ENCODE data around the gene CLCA2.

The CLCA2 gene

DNA sequence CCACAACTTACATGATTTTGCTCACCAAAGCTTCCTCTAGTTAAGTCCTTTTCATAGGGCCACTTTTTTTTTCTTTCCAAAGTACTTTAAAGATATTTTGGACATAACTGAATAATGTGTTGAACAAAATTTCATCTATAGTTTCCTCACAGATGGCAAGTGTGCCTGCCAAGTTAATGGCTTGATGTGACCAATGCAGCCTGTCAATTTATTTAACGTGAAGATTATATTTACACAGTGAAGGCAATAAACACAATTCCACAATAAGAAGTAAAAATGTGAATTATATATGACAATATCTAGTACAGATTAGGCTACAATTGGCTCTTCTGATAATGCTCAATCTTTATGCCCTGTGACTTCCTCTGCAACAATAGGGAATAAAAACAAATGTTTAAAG lies 18.0 kb downstream of the CLCA2 start:
- H3K4me3 ChIP-seq (ENCODE audit: control insufficient read depth, low read depth, low read length), result no peak overlapping the region
- TF ChIP-seq, protein P1, sequence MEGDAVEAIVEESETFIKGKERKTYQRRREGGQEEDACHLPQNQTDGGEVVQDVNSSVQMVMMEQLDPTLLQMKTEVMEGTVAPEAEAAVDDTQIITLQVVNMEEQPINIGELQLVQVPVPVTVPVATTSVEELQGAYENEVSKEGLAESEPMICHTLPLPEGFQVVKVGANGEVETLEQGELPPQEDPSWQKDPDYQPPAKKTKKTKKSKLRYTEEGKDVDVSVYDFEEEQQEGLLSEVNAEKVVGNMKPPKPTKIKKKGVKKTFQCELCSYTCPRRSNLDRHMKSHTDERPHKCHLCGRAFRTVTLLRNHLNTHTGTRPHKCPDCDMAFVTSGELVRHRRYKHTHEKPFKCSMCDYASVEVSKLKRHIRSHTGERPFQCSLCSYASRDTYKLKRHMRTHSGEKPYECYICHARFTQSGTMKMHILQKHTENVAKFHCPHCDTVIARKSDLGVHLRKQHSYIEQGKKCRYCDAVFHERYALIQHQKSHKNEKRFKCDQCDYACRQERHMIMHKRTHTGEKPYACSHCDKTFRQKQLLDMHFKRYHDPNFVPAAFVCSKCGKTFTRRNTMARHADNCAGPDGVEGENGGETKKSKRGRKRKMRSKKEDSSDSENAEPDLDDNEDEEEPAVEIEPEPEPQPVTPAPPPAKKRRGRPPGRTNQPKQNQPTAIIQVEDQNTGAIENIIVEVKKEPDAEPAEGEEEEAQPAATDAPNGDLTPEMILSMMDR (conservative IDR thresholded peaks at IDR 0.05; ENCODE audit: control insufficient read depth, insufficient read depth, low read depth, low read length), result no peak
- DNase-seq (ENCODE audit: low read depth), result no peak

DNA sequence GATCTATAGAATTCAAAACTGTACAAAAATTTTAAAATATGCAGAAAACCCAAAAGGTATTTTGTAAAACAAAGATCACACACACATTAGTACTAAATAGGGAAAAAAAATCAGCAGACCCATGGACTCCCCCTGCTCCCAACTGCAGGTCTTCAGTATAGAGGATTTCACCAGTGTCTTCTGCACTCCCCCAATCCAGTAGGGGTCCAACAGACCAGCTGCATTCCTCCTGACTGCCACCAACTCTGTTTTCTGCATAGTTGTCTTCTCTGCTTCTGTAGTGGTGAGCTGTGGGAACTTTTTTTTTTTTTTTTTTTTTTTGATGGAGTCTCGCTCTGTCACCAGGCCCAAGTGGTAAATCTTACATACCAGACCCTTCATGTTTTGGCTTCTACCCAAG lies 21.9 kb downstream of the CLCA2 start:
- no peak for DNase-seq (ENCODE audit: low read depth)
- TF ChIP-seq, protein P1 (conservative IDR thresholded peaks at IDR 0.05; ENCODE audit: control insufficient read depth, insufficient read depth, low read depth, low read length), result no peak
- no peak overlapping the region for H3K4me3 ChIP-seq (ENCODE audit: control insufficient read depth, low read depth, low read length)

GRCh38 chr1:86447198-86447790 lies 23.3 kb downstream of the CLCA2 start:
- TF ChIP-seq, protein P1 (conservative IDR thresholded peaks at IDR 0.05; ENCODE audit: control insufficient read depth, insufficient read depth, low read depth, low read length), result no peak
- H3K4me3 ChIP-seq (ENCODE audit: control insufficient read depth, low read depth, low read length), result no peak overlapping the region
- DNase-seq (ENCODE audit: low read depth), result no peak

- H3K4me3 ChIP-seq (ENCODE audit: control insufficient read depth, low read depth, low read length), result no peak overlapping the region
- peak; percentile 20 for DNase-seq (ENCODE audit: low read depth)
- TF ChIP-seq, protein P1 (conservative IDR thresholded peaks at IDR 0.05; ENCODE audit: control insufficient read depth, insufficient read depth, low read depth, low read length), result no peak
Measured at GRCh38 chr1:86448670-86449069, 24.7 kb downstream of the CLCA2 start.

DNA sequence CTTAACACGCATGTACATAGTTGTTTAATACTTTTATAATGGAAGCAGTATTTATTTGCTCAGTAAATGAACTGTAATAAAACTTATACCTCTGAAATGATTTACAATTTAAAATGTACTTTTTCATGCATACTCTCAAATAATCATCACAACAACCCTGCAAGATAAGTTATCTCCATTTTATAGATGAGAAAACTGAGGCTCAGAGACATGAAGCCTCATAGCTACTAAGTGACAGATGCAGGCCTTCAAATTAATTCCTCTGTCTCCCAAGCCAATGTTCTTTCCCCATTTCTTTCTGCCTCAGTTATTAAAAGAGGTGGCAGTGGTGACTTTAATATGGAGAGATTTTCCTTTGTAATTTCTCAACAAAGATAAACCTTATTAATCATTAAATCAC lies 25.1 kb downstream of the CLCA2 start:
- TF ChIP-seq, protein P1 (conservative IDR thresholded peaks at IDR 0.05; ENCODE audit: control insufficient read depth, insufficient read depth, low read depth, low read length), result no peak
- no peak overlapping the region for H3K4me3 ChIP-seq (ENCODE audit: control insufficient read depth, low read depth, low read length)
- no peak for DNase-seq (ENCODE audit: low read depth)

- DNase-seq (ENCODE audit: low read depth), result no peak
- TF ChIP-seq, protein P1 (conservative IDR thresholded peaks at IDR 0.05; ENCODE audit: control insufficient read depth, insufficient read depth, low read depth, low read length), result no peak
Measured at GRCh38 chr1:86450847-86451246, 26.9 kb downstream of the CLCA2 start.

DNA sequence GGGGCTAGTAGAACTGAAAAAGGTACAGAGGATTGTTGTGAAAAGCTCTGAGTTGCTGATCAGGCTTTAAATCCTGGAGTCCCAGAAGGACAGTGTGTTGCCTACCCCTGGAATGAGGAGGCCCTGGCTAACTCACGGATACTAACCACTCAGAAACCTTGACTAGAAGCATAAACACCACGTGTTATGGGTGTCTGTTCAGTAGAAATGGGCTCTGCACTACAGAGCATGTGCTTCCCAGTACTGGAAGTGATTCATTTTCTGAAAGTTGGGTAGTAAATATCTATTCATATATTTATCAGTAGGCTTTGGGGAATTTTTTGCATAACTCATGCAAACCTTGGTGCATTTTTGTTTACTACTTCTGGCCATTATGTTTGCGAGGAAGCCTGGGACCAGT lies 29.7 kb downstream of the CLCA2 start:
- TF ChIP-seq, protein P1 (conservative IDR thresholded peaks at IDR 0.05; ENCODE audit: control insufficient read depth, insufficient read depth, low read depth, low read length), result no peak
- DNase-seq (ENCODE audit: low read depth), result no peak
- H3K4me3 ChIP-seq (ENCODE audit: control insufficient read depth, low read depth, low read length), result no peak overlapping the region

More at GRCh38 chr1:86450847-86451246, 26.9 kb downstream of the CLCA2 start:
- H3K4me3 ChIP-seq (ENCODE audit: control insufficient read depth, low read depth, low read length), result no peak overlapping the region
